RWPE1 (cell line): ENCODE results near the gene POU3F3.

ENCODE experiments used
- CTCF ChIA-PET: fragments of 350-600 bp; sonication (Branson Sonifier 250); formaldehyde crosslinking; extraction: SDS; loops from one replicate; lab custom pipeline; 2021; lab: Yijun Ruan, JAX
- POLR2A ChIA-PET: fragments of 400-600 bp; formaldehyde crosslinking; extraction: SDS; loops from one replicate; lab custom pipeline; 2020; ENCODE audit warnings: antibody characterized with exemption; ENCODE audit not compliant: low non-redundant PET; lab: Yijun Ruan, JAX
- DNase-seq: peaks from one replicate; pipeline ENCODE4 v3.0.0; 2012; ENCODE audit warnings: low spot score
- H3K27ac ChIP-seq: fragments of 450-650 bp; 2 replicates; pipeline ENCODE4 v1.5.1; 2017
- CTCF ChIP-seq: fragments of 450-650 bp; conservative IDR thresholded peaks from 2 replicates; pipeline ENCODE4 v1.5.1; 2017; ENCODE audit warnings: low read depth, mild to moderate bottlenecking

The POU3F3 gene

GRCh38 chr2:104889291-104889959 is 35.5 kb downstream of the POU3F3 start:
- ChIA-PET POLR2A (no interaction called here), CTCF (interaction anchor here (0.6 kb wide), 1 partner anchor 455 kb away, joined by 4 read pairs; no protein-coding TSS in a partner anchor)
- DNase-seq = no peak
- H3K27ac ChIP-seq = no peak overlapping the region
- TF ChIP-seq CTCF = no peak

GRCh38 chr2:104889960-104890684 is 36.2 kb downstream of the POU3F3 start:
- POLR2A ChIA-PET = no interaction called here
- CTCF ChIA-PET = interaction anchor here (0.6 kb wide), 1 partner anchor 454 kb away, joined by 4 read pairs; no protein-coding TSS in a partner anchor
- H3K27ac ChIP-seq = no peak overlapping the region
- no peak for TF ChIP-seq CTCF
- DNase-seq = no peak

GRCh38 chr2:104890685-104891069 is 36.8 kb downstream of the POU3F3 start:
- no peak overlapping the region for H3K27ac ChIP-seq
- no peak for DNase-seq
- CTCF ChIA-PET = no interaction called here
- POLR2A ChIA-PET = no interaction called here
- TF ChIP-seq CTCF = no peak

GRCh38 chr2:104891145-104891544 is 37.2 kb downstream of the POU3F3 start:
- CTCF ChIA-PET = interaction anchor here (0.6 kb wide), 1 partner anchor 187 kb away, joined by 4 read pairs; no protein-coding TSS in a partner anchor
- TF ChIP-seq CTCF = no peak
- DNase-seq = no peak
- no peak overlapping the region for H3K27ac ChIP-seq
- POLR2A ChIA-PET = no interaction called here

GRCh38 chr2:104896446-104896845 is 42.5 kb downstream of the POU3F3 start:
- POLR2A ChIA-PET = no interaction called here
- no peak for TF ChIP-seq CTCF
- CTCF ChIA-PET = interaction anchor here (0.6 kb wide), 1 partner anchor 505 kb away, joined by 3 read pairs; no protein-coding TSS in a partner anchor
- DNase-seq = no peak
- H3K27ac ChIP-seq = no peak overlapping the region; the same call in 1 of the 2 replicates

GRCh38 chr2:104897515-104898184 is 43.7 kb downstream of the POU3F3 start:
- ChIA-PET CTCF (no interaction called here), POLR2A (no interaction called here)
- no peak for TF ChIP-seq CTCF
- DNase-seq = peak; percentile 35
- peak overlapping the region; percentile 64 for H3K27ac ChIP-seq
